Neural cell (in vitro differentiated cells): ENCODE measurements around the gene CPB2. TPM values are rescaled to one million over a fixed set of nuclear protein-coding genes. Genes with fewer than 3 reads are reported as not detected.

Experiments used
- H2AFZ ChIP-seq: fragments of 200-600, 300-800 bp; sonication (generic), shearing (Covaris generic); 2 replicates; pipeline ENCODE4 v1.6.0; 2014; ENCODE audit warnings: low read depth, mild to moderate bottlenecking, antibody characterized with exemption, low read length, moderate library complexity
- H3F3A ChIP-seq: fragments of 200-600 bp; shearing (Covaris generic); 2 replicates; pipeline ENCODE4 v1.6.1; 2016; ENCODE audit warnings: mild to moderate bottlenecking, moderate library complexity, mixed read lengths, antibody characterized with exemption, low read length; ENCODE audit not compliant: insufficient read depth, poor library complexity, severe bottlenecking
- H3K27ac ChIP-seq: fragments of 200-600, 300-800 bp; sonication (generic), shearing (Covaris generic); 2 replicates; pipeline ENCODE4 v1.5.1; 2014; ENCODE audit warnings: mild to moderate bottlenecking, low read length, moderate library complexity
- H3K27me3 ChIP-seq: fragments of 300-800, 200-600 bp; sonication (generic), shearing (Covaris generic); 2 replicates; pipeline ENCODE4 v1.6.0; 2014; ENCODE audit warnings: mild to moderate bottlenecking, low read depth, low read length, moderate library complexity; ENCODE audit not compliant: insufficient read depth
- H3K36me3 ChIP-seq: fragments of 300-800, 200-600 bp; sonication (generic), shearing (Covaris generic); 2 replicates; pipeline ENCODE4 v1.5.1; 2014; ENCODE audit warnings: mild to moderate bottlenecking, antibody characterized with exemption, low read length, moderate library complexity; ENCODE audit not compliant: insufficient read depth
- H3K4me2 ChIP-seq: fragments of 300-800, 200-600 bp; sonication (generic), shearing (Covaris generic); 2 replicates; pipeline ENCODE4 v1.6.0; 2014; ENCODE audit warnings: mild to moderate bottlenecking, low read length
- H3K4me3 ChIP-seq: fragments of 300-800, 200-600 bp; sonication (generic), shearing (Covaris generic); 2 replicates; pipeline ENCODE4 v1.5.1; 2014; ENCODE audit warnings: mild to moderate bottlenecking, low read length, moderate library complexity
- H3K79me2 ChIP-seq: fragments of 200-600 bp; shearing (Covaris generic); replicated peaks from 2 replicates; pipeline ENCODE4 v1.6.0; 2014; ENCODE audit warnings: mild to moderate bottlenecking, low read length, moderate library complexity; ENCODE audit not compliant: insufficient read depth
- H3K9ac ChIP-seq: fragments of 300-800, 200-600 bp; sonication (generic), shearing (Covaris generic); 2 replicates; pipeline ENCODE4 v1.6.1; 2016; ENCODE audit warnings: mild to moderate bottlenecking, low read length, mixed read lengths
- H3K9me2 ChIP-seq: fragments of 200-600 bp; shearing (Covaris generic); 2 replicates; pipeline ENCODE4 v1.6.1; 2016; ENCODE audit warnings: mild to moderate bottlenecking, low read length, mixed read lengths; ENCODE audit not compliant: insufficient read depth
- H3K9me3 ChIP-seq: fragments of 200-600, 300-800 bp; sonication (generic), shearing (Covaris generic); 2 replicates; pipeline ENCODE4 v1.6.1; 2016; ENCODE audit warnings: mild to moderate bottlenecking, mixed run types, low read length, moderate library complexity, mixed read lengths
- H4K20me1 ChIP-seq: fragments of 200-600 bp; shearing (Covaris generic); 2 replicates; pipeline ENCODE4 v1.6.1; 2016; ENCODE audit warnings: mild to moderate bottlenecking, mixed run types; ENCODE audit not compliant: insufficient read depth
- CTCF ChIP-seq: fragments of 450-650 bp; IDR thresholded peaks from 2 replicates; pipeline ENCODE4 v1.5.1; 2014; ENCODE audit warnings: antibody characterized with exemption, mild to moderate bottlenecking, moderate library complexity; ENCODE audit not compliant: poor library complexity, severe bottlenecking
- EP300 ChIP-seq: fragments of 450-650 bp; conservative IDR thresholded peaks from 2 replicates; pipeline ENCODE4 v1.6.1; 2014; ENCODE audit warnings: antibody characterized with exemption, mild to moderate bottlenecking, moderate library complexity; ENCODE audit not compliant: poor library complexity, severe bottlenecking
- EZH2 ChIP-seq: fragments of 200-600, 300-800 bp; shearing (Covaris generic), sonication (generic); IDR thresholded peaks from 2 replicates; pipeline ENCODE4 v1.6.1; 2014; ENCODE audit warnings: antibody characterized with exemption, low read length, borderline replicate concordance, mild to moderate bottlenecking; ENCODE audit not compliant: insufficient read depth, poor library complexity, severe bottlenecking
- MXI1 ChIP-seq: fragments of 450-650 bp; conservative IDR thresholded peaks from 2 replicates; pipeline ENCODE4 v1.6.1; 2014; ENCODE audit warnings: antibody characterized with exemption, mild to moderate bottlenecking; ENCODE audit not compliant: poor library complexity, severe bottlenecking
- POLR2AphosphoS5 ChIP-seq: IDR thresholded peaks from 2 replicates; pipeline ENCODE4 v1.6.1; 2012
- RAD21 ChIP-seq: fragments of 450-650 bp; conservative IDR thresholded peaks from 2 replicates; pipeline ENCODE4 v1.6.1; 2014; ENCODE audit warnings: antibody characterized with exemption, mild to moderate bottlenecking, moderate library complexity
- REST ChIP-seq: IDR thresholded peaks from 2 replicates; pipeline ENCODE4 v1.6.1; 2012; ENCODE audit warnings: borderline replicate concordance
- SMC3 ChIP-seq: fragments of 450-650 bp; conservative IDR thresholded peaks from 2 replicates; pipeline ENCODE4 v1.6.1; 2014; ENCODE audit warnings: antibody characterized with exemption, mild to moderate bottlenecking, moderate library complexity; ENCODE audit not compliant: poor library complexity
- TAF1 ChIP-seq: IDR thresholded peaks from 2 replicates; pipeline ENCODE4 v1.6.1; 2012; ENCODE audit warnings: low read depth
- polyA plus RNA-seq: library from polyadenylated mRNA; depleted of rRNA; stranded (reverse); fragments of >200 nt; gene quantifications from 2 replicates; pipeline ENCODE4 v1.2.3, GENCODE V29; 2014

The CPB2 gene
- polyA plus RNA-seq, 1 donor from 2014 or later, result not detected

- Histone ChIP-seq H3K4me3 (no peak overlapping the region), H3F3A (no peaks in the 10 kb centered on the region), H4K20me1 (no peaks in the 10 kb centered on the region), H2AFZ (no peak overlapping the region), H3K9me3 (no peaks in the 10 kb centered on the region), H3K9ac (no peak overlapping the region), H3K27ac (no peak overlapping the region), H3K27me3 (no peaks in the 10 kb centered on the region), H3K36me3 (no peaks in the 10 kb centered on the region), H3K4me2 (no peak overlapping the region), H3K9me2 (no peaks in the 10 kb centered on the region), H3K79me2 (peaks cover 28% of the 10 kb centered on the region)
- TF ChIP-seq RAD21 (no peak), TAF1 (no peak), CTCF (no peak), POLR2AphosphoS5 (no peak), EP300 (no peak), REST (no peak), MXI1 (no peak), SMC3 (no peak), EZH2 (no peak)
Observed at GRCh38 chr13:46031581-46032263, 73.1 kb downstream of the CPB2 start.

GRCh38 chr13:46025157-46025556, 79.7 kb downstream of the CPB2 start:
- Histone ChIP-seq H4K20me1 (no peaks in the 10 kb centered on the region), H3F3A (no peaks in the 10 kb centered on the region), H3K27ac (no peak overlapping the region), H3K27me3 (no peaks in the 10 kb centered on the region), H2AFZ (no peak overlapping the region), H3K9me2 (no peaks in the 10 kb centered on the region), H3K4me3 (no peak overlapping the region), H3K9ac (no peak overlapping the region), H3K79me2 (peaks cover 22% of the 10 kb centered on the region), H3K9me3 (no peaks in the 10 kb centered on the region), H3K4me2 (no peak overlapping the region), H3K36me3 (no peaks in the 10 kb centered on the region)
- TF ChIP-seq CTCF, result no peak
- no peak for TF ChIP-seq POLR2AphosphoS5
- no peak for TF ChIP-seq REST
- no peak for TF ChIP-seq RAD21
